ENCODE results near the gene ZNF709. TPM values are rescaled to one million over a fixed set of nuclear protein-coding genes. Genes with fewer than 3 reads are reported as not detected.
A peak's percentile ranks its signal among the peaks of the same experiment; 100 is the strongest.
"Not testable (repeated sequence)": the region's sequence is repeated elsewhere in the genome, so short reads cannot be mapped to it uniquely, and the experiment has no call there.

Gene ZNF709
- total RNA-seq, 1 donor from 2014 or later = 2.0 TPM

DNA sequence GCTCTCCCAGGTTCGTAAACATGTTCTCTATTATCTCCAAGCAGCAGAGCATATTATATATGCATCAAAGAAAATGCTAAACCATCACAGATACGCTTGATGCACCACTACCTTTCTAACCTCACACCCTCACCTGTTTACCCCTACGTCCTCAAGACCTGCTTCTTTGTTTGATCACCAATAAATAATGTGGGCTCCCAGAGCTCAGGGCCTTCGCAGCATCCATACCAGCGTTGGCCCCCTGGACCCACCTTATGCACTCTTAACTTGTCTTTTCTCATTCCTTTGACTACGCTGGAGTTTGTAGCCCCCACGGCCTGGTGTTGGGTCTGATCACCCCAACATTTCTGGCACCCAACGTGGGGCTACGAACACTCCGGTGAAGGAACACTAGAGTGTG, 33.8 kb downstream of the ZNF709 start:
- Mint-ChIP-seq H3K27me3 (ENCODE audit: low read depth) (no peaks in the 10 kb centered on the region), H3K4me3 (ENCODE audit: unreplicated experiment) (no peak overlapping the region), H3K27ac (ENCODE audit: unreplicated experiment) (no peak overlapping the region), H3K36me3 (ENCODE audit: low read depth) (peaks cover 33% of the 10 kb centered on the region), H3K4me1 (ENCODE audit: low read depth) (no peaks in the 10 kb centered on the region), H3K9me3 (ENCODE audit: low read depth) (peaks cover 55% of the 10 kb centered on the region)
- no peak for DNase-seq (ENCODE audit: low spot score)
- TF ChIP-seq, protein P1, sequence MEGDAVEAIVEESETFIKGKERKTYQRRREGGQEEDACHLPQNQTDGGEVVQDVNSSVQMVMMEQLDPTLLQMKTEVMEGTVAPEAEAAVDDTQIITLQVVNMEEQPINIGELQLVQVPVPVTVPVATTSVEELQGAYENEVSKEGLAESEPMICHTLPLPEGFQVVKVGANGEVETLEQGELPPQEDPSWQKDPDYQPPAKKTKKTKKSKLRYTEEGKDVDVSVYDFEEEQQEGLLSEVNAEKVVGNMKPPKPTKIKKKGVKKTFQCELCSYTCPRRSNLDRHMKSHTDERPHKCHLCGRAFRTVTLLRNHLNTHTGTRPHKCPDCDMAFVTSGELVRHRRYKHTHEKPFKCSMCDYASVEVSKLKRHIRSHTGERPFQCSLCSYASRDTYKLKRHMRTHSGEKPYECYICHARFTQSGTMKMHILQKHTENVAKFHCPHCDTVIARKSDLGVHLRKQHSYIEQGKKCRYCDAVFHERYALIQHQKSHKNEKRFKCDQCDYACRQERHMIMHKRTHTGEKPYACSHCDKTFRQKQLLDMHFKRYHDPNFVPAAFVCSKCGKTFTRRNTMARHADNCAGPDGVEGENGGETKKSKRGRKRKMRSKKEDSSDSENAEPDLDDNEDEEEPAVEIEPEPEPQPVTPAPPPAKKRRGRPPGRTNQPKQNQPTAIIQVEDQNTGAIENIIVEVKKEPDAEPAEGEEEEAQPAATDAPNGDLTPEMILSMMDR (IDR thresholded peaks at IDR 0.05) = no peak

DNA sequence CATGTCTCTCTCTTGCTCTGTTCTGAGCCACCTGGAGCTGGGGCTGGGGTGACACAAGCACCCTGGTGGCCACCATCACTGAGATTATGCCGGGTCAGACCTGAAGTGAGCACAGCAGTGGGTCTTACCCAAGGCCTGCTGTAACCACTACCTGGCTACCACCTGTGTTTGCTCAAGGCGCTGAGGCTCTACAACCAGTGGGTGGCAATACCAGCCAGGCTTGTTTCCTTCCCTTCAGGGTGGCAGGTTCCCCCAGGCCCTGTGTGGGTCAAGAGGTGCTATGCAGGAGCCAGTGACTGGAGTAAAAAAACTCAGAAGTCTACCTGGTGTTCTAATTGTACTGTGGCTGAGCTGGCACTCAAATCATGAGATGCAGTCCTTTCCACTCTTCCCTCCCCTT, 35.8 kb downstream of the ZNF709 start:
- no peak for DNase-seq (ENCODE audit: low spot score)
- no peak overlapping the region for H3K27ac Mint-ChIP-seq (ENCODE audit: unreplicated experiment)
- no peaks in the 10 kb centered on the region for H3K27me3 Mint-ChIP-seq (ENCODE audit: low read depth)
- TF ChIP-seq, protein P1 (IDR thresholded peaks at IDR 0.05) = no peak
- peaks cover 54% of the 10 kb centered on the region for H3K9me3 Mint-ChIP-seq (ENCODE audit: low read depth)
- H3K4me3 Mint-ChIP-seq (ENCODE audit: unreplicated experiment) = no peak overlapping the region
- H3K36me3 Mint-ChIP-seq (ENCODE audit: low read depth) = peaks cover 33% of the 10 kb centered on the region
- H3K4me1 Mint-ChIP-seq (ENCODE audit: low read depth) = no peaks in the 10 kb centered on the region

DNA sequence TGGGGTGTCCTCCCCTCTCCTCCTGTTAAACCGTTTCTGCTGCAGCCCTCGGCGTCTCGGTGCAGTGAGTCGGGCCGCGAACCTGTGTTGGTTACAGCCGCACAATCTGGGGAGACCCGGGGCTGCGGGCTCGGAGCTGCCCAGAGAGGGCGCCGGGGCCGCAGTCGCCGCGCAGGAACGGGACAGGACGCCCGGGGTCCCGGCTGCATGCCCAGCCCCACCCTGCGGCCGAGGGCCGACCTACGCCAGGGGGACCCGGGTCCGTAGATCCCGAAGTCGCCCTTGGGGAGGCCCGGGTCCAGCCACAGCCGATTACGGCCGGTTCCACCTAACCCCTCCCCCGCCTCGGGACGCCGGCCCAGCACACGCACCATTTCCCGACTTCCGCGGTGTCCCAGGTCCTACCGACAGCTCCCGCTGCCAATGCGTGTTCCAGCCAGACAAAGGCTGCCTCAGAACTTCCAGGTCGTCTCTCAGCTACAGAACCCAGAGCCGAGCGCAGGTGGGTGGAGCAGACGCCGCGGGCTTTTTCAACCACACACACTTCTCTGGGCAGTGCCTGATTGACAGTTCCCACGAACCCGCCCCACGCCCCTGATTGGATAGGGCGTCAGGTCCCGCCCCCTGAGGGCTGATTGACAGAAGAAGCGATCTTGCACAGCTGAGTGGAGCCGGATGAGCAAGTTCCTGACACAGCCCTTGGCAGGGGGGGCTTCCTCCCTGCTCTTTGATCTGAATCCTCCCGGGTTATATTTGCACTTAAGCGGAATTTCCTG, 43.9 kb downstream of the ZNF709 start, which contains the start of gene ZNF443:
ZNF443 (minus strand) TSS at position 481 of the 776 bp plus-strand sequence; CDS start at position 374, 107 bp downstream.
- TF ChIP-seq, protein P1 (IDR thresholded peaks at IDR 0.05) = peak; percentile 40
- Mint-ChIP-seq H3K4me3 (ENCODE audit: unreplicated experiment) (peak within 1 kb of the TSS; percentile 100), H3K4me1 (ENCODE audit: low read depth) (peaks cover 13% of the 10 kb centered on the region), H3K9me3 (ENCODE audit: low read depth) (peaks cover 20% of the 10 kb centered on the region), H3K36me3 (ENCODE audit: low read depth) (peaks cover 10% of the 10 kb centered on the region), H3K27me3 (ENCODE audit: low read depth) (no peaks in the 10 kb centered on the region), H3K27ac (ENCODE audit: unreplicated experiment) (peak within 1 kb of the TSS; percentile 97)
- DNase-seq (ENCODE audit: low spot score) = peak; percentile 99

DNA sequence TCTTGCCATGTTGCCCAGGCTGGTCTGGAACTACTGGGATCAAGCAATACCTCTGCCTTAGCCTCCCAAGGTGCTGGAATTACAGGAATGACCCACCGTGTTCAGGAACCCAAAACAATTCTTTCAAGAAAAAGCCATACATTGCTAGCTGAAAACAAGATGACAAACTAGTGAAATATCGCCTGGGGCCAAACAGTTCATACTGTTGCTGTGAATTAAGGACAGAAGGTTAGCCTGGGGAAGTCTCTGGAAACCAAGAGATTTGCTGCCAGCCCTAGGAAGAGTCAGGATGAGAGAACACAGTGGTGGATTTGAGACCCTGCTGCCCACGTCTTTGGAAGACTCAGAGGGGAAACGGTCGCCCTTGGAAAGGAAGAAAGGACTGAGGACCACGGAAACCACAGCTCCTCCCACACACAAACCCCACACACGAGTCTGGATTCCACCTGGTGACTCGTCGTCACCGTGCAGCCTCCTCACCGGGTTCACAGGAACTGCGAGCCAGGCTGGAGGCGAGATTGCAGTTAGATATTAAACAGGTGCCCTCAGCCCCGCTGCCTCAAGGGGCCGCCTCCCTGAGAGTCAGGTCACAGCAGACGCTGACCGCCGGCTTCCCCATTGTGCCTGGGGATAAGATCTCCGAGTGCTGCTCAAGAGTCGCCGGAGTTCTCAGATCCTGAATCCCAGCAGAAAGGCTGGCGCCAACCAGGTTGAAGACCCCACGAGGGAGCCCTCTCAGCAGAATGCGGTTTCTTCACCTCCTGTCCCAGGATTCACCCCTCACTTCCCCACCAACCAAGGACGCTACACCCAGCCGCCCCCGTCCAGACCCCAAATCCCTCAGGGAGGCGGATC, 44.7 kb downstream of the ZNF709 start:
- not testable (repeated sequence) for DNase-seq (ENCODE audit: low spot score); H3K27me3 Mint-ChIP-seq (ENCODE audit: low read depth); H3K36me3 Mint-ChIP-seq (ENCODE audit: low read depth)
- Mint-ChIP-seq H3K9me3 (ENCODE audit: low read depth) (peaks cover 17% of the 10 kb centered on the region), H3K4me1 (ENCODE audit: low read depth) (peaks cover 13% of the 10 kb centered on the region), H3K4me3 (ENCODE audit: unreplicated experiment) (peak overlapping the region; percentile 100), H3K27ac (ENCODE audit: unreplicated experiment) (peak overlapping the region; percentile 85)

DNA sequence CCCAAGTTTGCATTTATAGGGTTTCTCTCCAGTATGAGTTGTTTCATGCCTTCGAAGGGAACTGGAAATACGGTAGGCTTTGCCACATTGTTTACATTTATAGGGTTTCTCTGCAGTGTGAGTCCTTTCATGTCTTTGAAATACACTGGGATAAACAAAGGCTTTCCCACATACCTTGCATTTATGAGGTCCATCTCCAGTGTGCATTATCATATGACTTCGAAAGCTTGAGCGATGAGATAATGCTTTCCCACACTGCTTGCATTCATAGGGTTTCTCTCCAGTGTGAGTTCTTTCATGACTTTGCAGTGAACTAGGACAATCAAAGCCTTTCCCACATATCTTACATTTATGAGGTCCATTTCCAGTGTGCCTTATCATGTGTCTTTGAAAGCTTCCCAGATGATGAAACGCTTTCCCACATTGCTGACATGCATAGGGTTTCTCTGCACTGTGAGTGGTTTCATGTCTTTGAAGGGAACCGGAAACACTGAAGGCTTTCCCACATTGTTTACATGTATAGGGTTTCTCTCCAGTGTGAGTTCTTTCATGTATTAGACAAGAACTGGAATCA, 53.8 kb downstream of the ZNF709 start:
- peaks cover 34% of the 10 kb centered on the region for H3K9me3 Mint-ChIP-seq (ENCODE audit: low read depth)
- H3K27me3 Mint-ChIP-seq (ENCODE audit: low read depth); DNase-seq (ENCODE audit: low spot score); H3K4me3 Mint-ChIP-seq (ENCODE audit: unreplicated experiment); H3K4me1 Mint-ChIP-seq (ENCODE audit: low read depth); H3K27ac Mint-ChIP-seq (ENCODE audit: unreplicated experiment): not testable (repeated sequence)
- peaks cover 28% of the 10 kb centered on the region for H3K36me3 Mint-ChIP-seq (ENCODE audit: low read depth)

DNA sequence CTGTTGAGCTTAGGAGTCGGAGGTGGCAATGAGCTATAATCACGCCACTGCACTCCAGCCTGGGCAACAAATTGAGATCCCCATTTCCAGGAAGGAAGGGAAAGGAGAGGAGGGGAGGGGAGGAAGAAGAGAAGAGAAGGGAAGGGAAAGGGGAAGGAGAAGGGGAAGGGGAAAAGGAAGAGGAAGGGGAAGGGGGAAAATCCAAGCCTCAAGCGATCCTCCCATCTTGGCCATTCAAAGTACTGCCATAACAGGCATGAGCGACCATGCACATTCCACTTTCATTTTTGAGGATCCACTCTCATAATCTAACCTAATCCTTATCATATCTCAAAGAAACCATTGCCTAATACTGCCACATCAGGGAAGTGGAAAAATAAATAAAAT, 58.7 kb downstream of the ZNF709 start:
- peaks cover 27% of the 10 kb centered on the region for H3K9me3 Mint-ChIP-seq (ENCODE audit: low read depth)
- no peaks in the 10 kb centered on the region for H3K4me1 Mint-ChIP-seq (ENCODE audit: low read depth)
- H3K27me3 Mint-ChIP-seq (ENCODE audit: low read depth) = no peaks in the 10 kb centered on the region
- no peak overlapping the region for H3K4me3 Mint-ChIP-seq (ENCODE audit: unreplicated experiment)
- no peak overlapping the region for H3K27ac Mint-ChIP-seq (ENCODE audit: unreplicated experiment)
- TF ChIP-seq, protein P1 (IDR thresholded peaks at IDR 0.05) = no peak
- DNase-seq (ENCODE audit: low spot score) = no peak
- peaks cover 24% of the 10 kb centered on the region for H3K36me3 Mint-ChIP-seq (ENCODE audit: low read depth)

Data from chondrocyte (in vitro differentiated cells).